HFFc6 (cell line): ENCODE results near the gene GABBR2. TPM values are rescaled to one million over a fixed set of nuclear protein-coding genes. Genes with fewer than 3 reads are reported as not detected.
A peak's percentile ranks its signal among the peaks of the same experiment; 100 is the strongest.

ENCODE experiments used
- DNase-seq: peaks from one replicate; pipeline ENCODE4 v3.0.0-alpha.2; 2018
- H3K27ac Mint-ChIP-seq: 2 replicates; pipeline ENCODE4 v1.8.0; 2020; ENCODE audit warnings: mild to moderate bottlenecking, mixed read lengths
- H3K27me3 Mint-ChIP-seq: 2 replicates; pipeline ENCODE4 v1.8.0; 2021; ENCODE audit warnings: mild to moderate bottlenecking, moderate library complexity, mixed read lengths; ENCODE audit not compliant: insufficient read depth
- H3K36me3 Mint-ChIP-seq: 2 replicates; pipeline ENCODE4 v1.8.0; 2021; ENCODE audit warnings: low read depth, mixed read lengths
- H3K4me1 Mint-ChIP-seq: 2 replicates; pipeline ENCODE4 v1.8.0; 2020; ENCODE audit warnings: low read depth, mixed read lengths
- H3K4me3 Mint-ChIP-seq: 2 replicates; pipeline ENCODE4 v1.8.0; 2020; ENCODE audit warnings: mild to moderate bottlenecking, moderate library complexity, mixed read lengths
- H3K9me3 Mint-ChIP-seq: 2 replicates; pipeline ENCODE4 v1.8.0; 2020; ENCODE audit warnings: mild to moderate bottlenecking, mixed read lengths
- total RNA-seq, 6 experiments: library from RNA; stranded (reverse); fragmentation: NEBNext Ultra II Directional; extraction: Animal tissue kit (Norgen Biotek cat#: 25700); gene quantifications; 2 replicates in 1 of 6; 3 replicates in 5 of 6; pipeline ENCODE4 v1.2.3, GENCODE V29; 2021
- TF ChIP-seq, protein P1 (sequence below): fragments of 200-600 bp; sonication (generic); IDR thresholded peaks from 2 replicates; pipeline ENCODE4 v1.5.0; 2021; ENCODE audit warnings: antibody characterized with exemption, mild to moderate bottlenecking

GABBR2 gene
- total RNA-seq, 6 experiments from 2014 or later = 3.1 to 9.3 (median 7.6) TPM

DNA sequence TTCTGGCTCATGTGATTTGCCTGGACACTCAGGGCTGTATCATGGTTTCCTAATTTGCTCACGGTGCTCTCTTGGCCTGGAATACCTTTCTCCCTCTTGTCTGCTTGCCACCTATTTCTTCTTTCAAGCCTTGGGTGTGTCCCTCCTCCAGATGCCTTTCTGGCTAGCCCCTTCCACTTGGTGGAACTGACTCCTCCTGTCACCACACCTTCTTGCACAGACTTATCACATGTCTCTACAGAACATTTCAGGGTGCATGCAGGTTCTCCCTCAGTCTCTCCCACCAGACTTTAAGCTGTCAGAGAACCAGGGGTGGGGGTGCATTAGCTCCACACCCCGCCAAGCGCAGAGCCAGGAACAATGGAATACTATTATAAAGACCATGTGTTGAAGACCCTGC is 455.2 kb downstream of the GABBR2 start:
- Mint-ChIP-seq H3K4me1 (peaks cover 74% of the 10 kb centered on the region), H3K9me3 (no peaks in the 10 kb centered on the region), H3K27ac (peak overlapping the region; percentile 99)

DNA sequence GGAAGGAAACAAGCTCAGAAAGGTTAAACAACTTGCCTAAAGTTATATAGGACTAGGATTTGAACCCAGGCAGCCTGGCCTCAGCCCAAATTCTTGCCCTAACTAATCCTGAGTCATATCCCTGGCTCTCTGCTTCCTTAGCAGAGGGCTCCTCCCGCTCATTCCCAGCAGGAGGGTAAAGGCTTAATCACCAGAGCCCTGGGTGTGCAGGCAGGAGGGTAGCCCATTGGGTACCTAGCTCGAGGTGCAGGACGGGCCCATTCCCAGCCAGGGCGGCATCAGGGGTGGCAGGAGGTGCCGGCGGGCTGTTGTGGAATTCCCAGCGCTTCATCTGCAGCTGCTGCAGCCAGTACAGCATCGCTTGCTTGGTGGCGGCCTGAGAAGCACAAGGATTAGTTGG is 457.2 kb downstream of the GABBR2 start:
- peak; percentile 73 for DNase-seq
- Mint-ChIP-seq H3K4me3 (peak overlapping the region; percentile 76), H3K27me3 (peaks cover 1% of the 10 kb centered on the region; the same call in 1 of the 2 replicates), H3K4me1 (peaks cover 79% of the 10 kb centered on the region), H3K36me3 (peaks cover 60% of the 10 kb centered on the region), H3K27ac (peak overlapping the region; percentile 99), H3K9me3 (no peaks in the 10 kb centered on the region)
- TF ChIP-seq, protein P1, sequence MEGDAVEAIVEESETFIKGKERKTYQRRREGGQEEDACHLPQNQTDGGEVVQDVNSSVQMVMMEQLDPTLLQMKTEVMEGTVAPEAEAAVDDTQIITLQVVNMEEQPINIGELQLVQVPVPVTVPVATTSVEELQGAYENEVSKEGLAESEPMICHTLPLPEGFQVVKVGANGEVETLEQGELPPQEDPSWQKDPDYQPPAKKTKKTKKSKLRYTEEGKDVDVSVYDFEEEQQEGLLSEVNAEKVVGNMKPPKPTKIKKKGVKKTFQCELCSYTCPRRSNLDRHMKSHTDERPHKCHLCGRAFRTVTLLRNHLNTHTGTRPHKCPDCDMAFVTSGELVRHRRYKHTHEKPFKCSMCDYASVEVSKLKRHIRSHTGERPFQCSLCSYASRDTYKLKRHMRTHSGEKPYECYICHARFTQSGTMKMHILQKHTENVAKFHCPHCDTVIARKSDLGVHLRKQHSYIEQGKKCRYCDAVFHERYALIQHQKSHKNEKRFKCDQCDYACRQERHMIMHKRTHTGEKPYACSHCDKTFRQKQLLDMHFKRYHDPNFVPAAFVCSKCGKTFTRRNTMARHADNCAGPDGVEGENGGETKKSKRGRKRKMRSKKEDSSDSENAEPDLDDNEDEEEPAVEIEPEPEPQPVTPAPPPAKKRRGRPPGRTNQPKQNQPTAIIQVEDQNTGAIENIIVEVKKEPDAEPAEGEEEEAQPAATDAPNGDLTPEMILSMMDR = no peak

More for the DNA sequence above, 455.2 kb downstream of the GABBR2 start:
- peaks cover 1% of the 10 kb centered on the region; the same call in 1 of the 2 replicates for H3K27me3 Mint-ChIP-seq
- H3K36me3 Mint-ChIP-seq = peaks cover 57% of the 10 kb centered on the region
- TF ChIP-seq, protein P1 = no peak
- peak overlapping the region; percentile 90 for H3K4me3 Mint-ChIP-seq
- no peak for DNase-seq

DNA sequence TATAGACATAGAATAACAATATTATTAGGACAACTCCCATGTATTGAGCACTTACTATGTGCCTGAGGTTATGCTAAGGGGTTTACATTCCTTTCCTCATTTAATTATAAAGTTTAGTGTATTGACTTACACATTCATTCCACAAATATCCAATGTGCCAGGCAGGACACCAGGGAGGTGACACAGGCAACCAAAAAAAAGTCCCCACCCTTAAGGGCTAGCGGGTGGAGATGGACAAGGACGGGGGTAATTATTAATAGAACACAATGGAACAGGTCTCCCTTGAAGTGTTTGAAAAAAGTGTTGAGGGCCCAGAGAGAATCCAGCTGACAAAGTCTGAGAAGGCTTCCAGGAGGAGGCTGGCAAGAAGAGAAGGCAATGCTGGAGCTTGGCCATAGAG is 459.0 kb downstream of the GABBR2 start:
- Mint-ChIP-seq H3K27ac (peak overlapping the region; percentile 99), H3K9me3 (no peaks in the 10 kb centered on the region), H3K4me1 (peaks cover 84% of the 10 kb centered on the region)

GRCh38 chr9:98248737-98249474 is 459.8 kb downstream of the GABBR2 start:
- Mint-ChIP-seq H3K36me3 (peaks cover 53% of the 10 kb centered on the region), H3K27me3 (no peaks in the 10 kb centered on the region; the same call in 1 of the 2 replicates), H3K27ac (peak overlapping the region; percentile 99), H3K4me3 (peak overlapping the region; percentile 55), H3K4me1 (peaks cover 79% of the 10 kb centered on the region), H3K9me3 (no peaks in the 10 kb centered on the region)
- TF ChIP-seq, protein P1 = no peak
- peak; percentile 95 for DNase-seq

More for the DNA sequence above, 459.0 kb downstream of the GABBR2 start:
- TF ChIP-seq, protein P1 = no peak
- peak overlapping the region; percentile 40 for H3K4me3 Mint-ChIP-seq
- no peaks in the 10 kb centered on the region; the same call in 1 of the 2 replicates for H3K27me3 Mint-ChIP-seq
- peaks cover 61% of the 10 kb centered on the region for H3K36me3 Mint-ChIP-seq
- no peak for DNase-seq

- H3K36me3 Mint-ChIP-seq = peaks cover 45% of the 10 kb centered on the region
Observed at GRCh38 chr9:98247831-98248657, 460.7 kb downstream of the GABBR2 start.

More at GRCh38 chr9:98247831-98248657, 460.7 kb downstream of the GABBR2 start:
- H3K27me3 Mint-ChIP-seq = peaks cover 2% of the 10 kb centered on the region; the same call in 1 of the 2 replicates
- peak overlapping the region; percentile 55 for H3K4me3 Mint-ChIP-seq
- peaks cover 72% of the 10 kb centered on the region for H3K4me1 Mint-ChIP-seq
- H3K27ac Mint-ChIP-seq = peak overlapping the region; percentile 99
- no peaks in the 10 kb centered on the region for H3K9me3 Mint-ChIP-seq
- no peak for DNase-seq
- TF ChIP-seq, protein P1 = no peak
